ENCODE measurements around the gene OR5AR1. TPM values are rescaled to one million over a fixed set of nuclear protein-coding genes. Genes with fewer than 3 reads are reported as not detected.

Gene OR5AR1
- total RNA-seq, 1 experiment from 2014 or later, result not detected

- no peak overlapping the region for H3K18ac ChIP-seq (ENCODE audit: insufficient read length, low read depth, low read length)
- Mint-ChIP-seq H3K4me1 (no peaks in the 10 kb centered on the region), H3K4me3 (no peak overlapping the region), H3K27me3 (ENCODE audit: low read depth) (no peaks in the 10 kb centered on the region; the same call in 1 of the 2 replicates), H3K9me3 (peaks cover 3 to 4% of the 10 kb centered on the region in 2 experiments; a peak in 3 of 5 replicates), H3K27ac (no peak overlapping the region), H3K36me3 (ENCODE audit: insufficient read depth in 1 of 3, low read depth in 3 of 3) (peaks cover 0 to 4% (median under 1%) of the 10 kb centered on the region in 3 experiments; a peak in 2 of 7 replicates)
- no peak overlapping the region for H3K9ac ChIP-seq (ENCODE audit: extremely low read depth, insufficient read length, low read length)
- no peaks in the 10 kb centered on the region for H3K79me2 ChIP-seq (ENCODE audit: insufficient read depth, low read length)
- no peak overlapping the region for H4K8ac ChIP-seq (replicated peaks; ENCODE audit: insufficient read length, low read depth, low read length)
- H2BK5ac ChIP-seq (ENCODE audit: insufficient read length, low read length), result no peak overlapping the region
- DNase-seq, result no peak
- H3K27ac ChIP-seq (ENCODE audit: insufficient read length, low read depth, low read length), result no peak overlapping the region
- H3K9me3 ChIP-seq (ENCODE audit: control insufficient read depth, low read depth, low read length), result no peaks in the 10 kb centered on the region
- H2AFZ ChIP-seq (ENCODE audit: low read length), result no peak overlapping the region
- no peak overlapping the region for H2AK5ac ChIP-seq (ENCODE audit: insufficient read length, low read length)
- H3K4ac ChIP-seq (ENCODE audit: low read depth, low read length), result no peak overlapping the region
- H3K4me1 ChIP-seq (ENCODE audit: insufficient read depth, low read length), result no peaks in the 10 kb centered on the region
- H4K91ac ChIP-seq (ENCODE audit: insufficient read length, low read depth, low read length), result no peak overlapping the region
- H3K79me1 ChIP-seq (ENCODE audit: insufficient read depth, low read depth, low read length, poor library complexity, severe bottlenecking), result no peaks in the 10 kb centered on the region
- no peak overlapping the region for H3K56ac ChIP-seq (ENCODE audit: insufficient read length, low read depth, low read length)
- H3K4me2 ChIP-seq (ENCODE audit: insufficient read depth, insufficient read length, low read length), result no peak overlapping the region
- TF ChIP-seq CTCF (conservative IDR thresholded peaks at IDR 0.05), result no peak
- no peak overlapping the region for H4K5ac ChIP-seq (ENCODE audit: insufficient read length, low read depth, low read length)
- no peak overlapping the region for H2BK15ac ChIP-seq (ENCODE audit: low read depth, low read length)
- H3K14ac ChIP-seq (ENCODE audit: insufficient read depth, low read length), result no peak overlapping the region
- no peak overlapping the region for H2BK12ac ChIP-seq (ENCODE audit: insufficient read length, low read depth, low read length)
- no peaks in the 10 kb centered on the region for H3K23me2 ChIP-seq (ENCODE audit: insufficient read length, low read depth, low read length, poor library complexity, severe bottlenecking)
- H2BK120ac ChIP-seq (ENCODE audit: low read depth, low read length, poor library complexity, severe bottlenecking), result no peak overlapping the region
- no peak overlapping the region for H3T11ph ChIP-seq (ENCODE audit: low read length)
- no peak overlapping the region for H2BK20ac ChIP-seq (ENCODE audit: low read depth, low read length, poor library complexity, severe bottlenecking)
- H3K23ac ChIP-seq (ENCODE audit: insufficient read length, low read depth, low read length), result no peak overlapping the region
- H4K20me1 ChIP-seq (ENCODE audit: control insufficient read depth, insufficient read depth, insufficient read length), result no peaks in the 10 kb centered on the region
- H3K27me3 ChIP-seq (ENCODE audit: insufficient read depth, low read length), result no peaks in the 10 kb centered on the region
- WGBS (ENCODE audit: extremely low coverage, insufficient read length, low lambda C conversion rate), result no CpG with 5 or more reads among the region's 2 CpGs
Observed at GRCh38 chr11:56636861-56637260, 26.6 kb upstream of the OR5AR1 start.
